ENCODE results near the gene RNASE11.

RNASE11 gene

GRCh38 chr14:20618271-20618749 is 30.5 kb upstream of the RNASE11 start:
- TF ChIP-seq REST (IDR thresholded peaks at IDR 0.05; ENCODE audit: insufficient read depth in 1 of 2, low read depth in 2 of 2, low read length in 2 of 2) (no peak), FOXP2 (optimal IDR thresholded peaks at IDR 0.05; ENCODE audit: borderline replicate concordance, extremely low read depth, extremely low read length, insufficient read depth) (no peak), POLR2AphosphoS5 (IDR thresholded peaks at IDR 0.05; ENCODE audit: low read depth, low read length) (no peak), TAF1 (IDR thresholded peaks at IDR 0.05; ENCODE audit: borderline replicate concordance, insufficient read depth, low read length) (no peak), SIN3A (IDR thresholded peaks at IDR 0.05; ENCODE audit: borderline replicate concordance, insufficient read depth, low read length) (no peak)

- TF ChIP-seq POLR2AphosphoS5 (IDR thresholded peaks at IDR 0.05; ENCODE audit: low read depth, low read length) (no peak), FOXP2 (optimal IDR thresholded peaks at IDR 0.05; ENCODE audit: borderline replicate concordance, extremely low read depth, extremely low read length, insufficient read depth) (no peak), SIN3A (IDR thresholded peaks at IDR 0.05; ENCODE audit: borderline replicate concordance, insufficient read depth, low read length) (no peak), REST (IDR thresholded peaks at IDR 0.05; ENCODE audit: insufficient read depth in 1 of 2, low read depth in 2 of 2, low read length in 2 of 2) (no peak), TAF1 (IDR thresholded peaks at IDR 0.05; ENCODE audit: borderline replicate concordance, insufficient read depth, low read length) (no peak)
These were observed 29.6 kb upstream of the RNASE11 start for GRCh38 chr14:20617138-20618003.

- TF ChIP-seq POLR2AphosphoS5 (IDR thresholded peaks at IDR 0.05; ENCODE audit: low read depth, low read length), result no peak
- TF ChIP-seq FOXP2 (optimal IDR thresholded peaks at IDR 0.05; ENCODE audit: borderline replicate concordance, extremely low read depth, extremely low read length, insufficient read depth), result no peak
- TF ChIP-seq SIN3A (IDR thresholded peaks at IDR 0.05; ENCODE audit: borderline replicate concordance, insufficient read depth, low read length), result no peak
- no peak for TF ChIP-seq TAF1 (IDR thresholded peaks at IDR 0.05; ENCODE audit: borderline replicate concordance, insufficient read depth, low read length)
- TF ChIP-seq REST (IDR thresholded peaks at IDR 0.05; ENCODE audit: insufficient read depth in 1 of 2, low read depth in 2 of 2, low read length in 2 of 2), result no peak
These were observed 28.2 kb upstream of the RNASE11 start for GRCh38 chr14:20615996-20616395.

- TF ChIP-seq SIN3A (IDR thresholded peaks at IDR 0.05; ENCODE audit: borderline replicate concordance, insufficient read depth, low read length), result no peak
- TF ChIP-seq TAF1 (IDR thresholded peaks at IDR 0.05; ENCODE audit: borderline replicate concordance, insufficient read depth, low read length), result no peak
- no peak for TF ChIP-seq POLR2AphosphoS5 (IDR thresholded peaks at IDR 0.05; ENCODE audit: low read depth, low read length)
- no peak for TF ChIP-seq FOXP2 (optimal IDR thresholded peaks at IDR 0.05; ENCODE audit: borderline replicate concordance, extremely low read depth, extremely low read length, insufficient read depth)
- TF ChIP-seq REST (IDR thresholded peaks at IDR 0.05; ENCODE audit: insufficient read depth in 1 of 2, low read depth in 2 of 2, low read length in 2 of 2), result no peak
These were observed 26.4 kb upstream of the RNASE11 start for GRCh38 chr14:20614038-20614840.

All from PFSK-1 (cell line).